ENCODE data around the gene PCNP. TPM values are rescaled to one million over a fixed set of nuclear protein-coding genes. Genes with fewer than 3 reads are reported as not detected.

The PCNP gene
- total and polyA plus RNA-seq, 9 of the 15 experiments (the other 6 are each of a cell fraction or from before 2014, with no cell fraction given) = 54.3 to 170 (median 150) TPM

DNA sequence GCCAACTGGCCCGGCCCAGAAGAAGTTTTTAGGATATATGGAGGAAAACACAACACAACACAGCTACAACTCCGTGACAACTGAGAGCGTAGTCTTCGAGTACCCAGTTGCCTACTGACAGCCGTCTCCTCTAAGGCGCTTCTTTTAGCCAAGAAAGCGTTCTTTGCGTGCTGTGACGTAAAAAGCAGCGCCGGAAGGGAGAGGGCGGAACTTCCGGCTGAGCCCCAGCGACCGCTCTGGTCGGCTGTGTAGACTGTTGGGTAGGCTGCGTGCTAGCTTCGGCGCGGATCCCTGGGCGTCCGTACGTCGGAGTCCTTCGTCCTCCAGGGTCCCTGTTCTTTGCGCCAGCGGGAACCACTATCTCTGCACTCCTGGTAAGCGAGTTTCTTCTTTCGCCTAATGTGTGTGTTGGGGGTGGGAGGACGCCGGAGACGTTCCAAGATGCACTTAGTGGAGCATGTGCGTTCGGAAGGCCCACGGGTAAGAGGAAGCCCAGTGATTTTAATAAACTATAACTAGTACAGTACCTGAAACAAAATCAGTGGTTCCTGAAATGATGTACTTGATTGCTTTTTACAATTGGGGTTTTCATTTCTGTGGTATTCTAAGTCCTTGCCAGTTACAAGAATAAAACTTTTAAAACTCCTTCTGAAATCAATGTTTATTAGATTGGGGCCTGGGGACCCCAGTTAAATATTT is 12.2 kb upstream of the PCNP start, which contains the start of gene TRMT10C (continued):
- TF ChIP-seq, protein P1, sequence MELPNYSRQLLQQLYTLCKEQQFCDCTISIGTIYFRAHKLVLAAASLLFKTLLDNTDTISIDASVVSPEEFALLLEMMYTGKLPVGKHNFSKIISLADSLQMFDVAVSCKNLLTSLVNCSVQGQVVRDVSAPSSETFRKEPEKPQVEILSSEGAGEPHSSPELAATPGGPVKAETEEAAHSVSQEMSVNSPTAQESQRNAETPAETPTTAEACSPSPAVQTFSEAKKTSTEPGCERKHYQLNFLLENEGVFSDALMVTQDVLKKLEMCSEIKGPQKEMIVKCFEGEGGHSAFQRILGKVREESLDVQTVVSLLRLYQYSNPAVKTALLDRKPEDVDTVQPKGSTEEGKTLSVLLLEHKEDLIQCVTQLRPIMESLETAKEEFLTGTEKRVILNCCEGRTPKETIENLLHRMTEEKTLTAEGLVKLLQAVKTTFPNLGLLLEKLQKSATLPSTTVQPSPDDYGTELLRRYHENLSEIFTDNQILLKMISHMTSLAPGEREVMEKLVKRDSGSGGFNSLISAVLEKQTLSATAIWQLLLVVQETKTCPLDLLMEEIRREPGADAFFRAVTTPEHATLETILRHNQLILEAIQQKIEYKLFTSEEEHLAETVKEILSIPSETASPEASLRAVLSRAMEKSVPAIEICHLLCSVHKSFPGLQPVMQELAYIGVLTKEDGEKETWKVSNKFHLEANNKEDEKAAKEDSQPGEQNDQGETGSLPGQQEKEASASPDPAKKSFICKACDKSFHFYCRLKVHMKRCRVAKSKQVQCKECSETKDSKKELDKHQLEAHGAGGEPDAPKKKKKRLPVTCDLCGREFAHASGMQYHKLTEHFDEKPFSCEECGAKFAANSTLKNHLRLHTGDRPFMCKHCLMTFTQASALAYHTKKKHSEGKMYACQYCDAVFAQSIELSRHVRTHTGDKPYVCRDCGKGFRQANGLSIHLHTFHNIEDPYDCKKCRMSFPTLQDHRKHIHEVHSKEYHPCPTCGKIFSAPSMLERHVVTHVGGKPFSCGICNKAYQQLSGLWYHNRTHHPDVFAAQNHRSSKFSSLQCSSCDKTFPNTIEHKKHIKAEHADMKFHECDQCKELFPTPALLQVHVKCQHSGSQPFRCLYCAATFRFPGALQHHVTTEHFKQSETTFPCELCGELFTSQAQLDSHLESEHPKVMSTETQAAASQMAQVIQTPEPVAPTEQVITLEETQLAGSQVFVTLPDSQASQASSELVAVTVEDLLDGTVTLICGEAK (IDR thresholded peaks at IDR 0.05) = peak; percentile 97
- TF ChIP-seq, protein P1 (CRISPR knock-in tag; IDR thresholded peaks at IDR 0.05) = no peak
- TF ChIP-seq ZNF224 (CRISPR knock-in tag; IDR thresholded peaks at IDR 0.05) = no peak
- no peak for TF ChIP-seq GTF2A2 (tag; IDR thresholded peaks at IDR 0.05)
- peak; percentile 24 to 38; a peak in 1 of 4 replicates for TF ChIP-seq NRF1 (conservative IDR thresholded peaks at IDR 0.05 in 1 of 2, IDR thresholded peaks at IDR 0.05 in 1 of 2)
- TF ChIP-seq EP300 (IDR thresholded peaks at IDR 0.05; ENCODE audit: low read length) = 0 out of 2 replicates have a peak, but pooled peaks have one; percentile 29
- TF ChIP-seq ZNF263 (CRISPR knock-in tag; IDR thresholded peaks at IDR 0.05; ENCODE audit: borderline replicate concordance) = no peak
- no peak for TF ChIP-seq XRCC4 (IDR thresholded peaks at IDR 0.05; ENCODE audit: extremely low read depth, insufficient read depth, insufficient read length)
- TF ChIP-seq, protein P2, sequence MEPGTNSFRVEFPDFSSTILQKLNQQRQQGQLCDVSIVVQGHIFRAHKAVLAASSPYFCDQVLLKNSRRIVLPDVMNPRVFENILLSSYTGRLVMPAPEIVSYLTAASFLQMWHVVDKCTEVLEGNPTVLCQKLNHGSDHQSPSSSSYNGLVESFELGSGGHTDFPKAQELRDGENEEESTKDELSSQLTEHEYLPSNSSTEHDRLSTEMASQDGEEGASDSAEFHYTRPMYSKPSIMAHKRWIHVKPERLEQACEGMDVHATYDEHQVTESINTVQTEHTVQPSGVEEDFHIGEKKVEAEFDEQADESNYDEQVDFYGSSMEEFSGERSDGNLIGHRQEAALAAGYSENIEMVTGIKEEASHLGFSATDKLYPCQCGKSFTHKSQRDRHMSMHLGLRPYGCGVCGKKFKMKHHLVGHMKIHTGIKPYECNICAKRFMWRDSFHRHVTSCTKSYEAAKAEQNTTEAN (CRISPR knock-in tag; IDR thresholded peaks at IDR 0.05) = no peak
- TF ChIP-seq NR2F6 (CRISPR knock-in tag; IDR thresholded peaks at IDR 0.05) = no peak
- TF ChIP-seq ZBTB17 (CRISPR knock-in tag; IDR thresholded peaks at IDR 0.05) = no peak
- TF ChIP-seq, protein P3, sequence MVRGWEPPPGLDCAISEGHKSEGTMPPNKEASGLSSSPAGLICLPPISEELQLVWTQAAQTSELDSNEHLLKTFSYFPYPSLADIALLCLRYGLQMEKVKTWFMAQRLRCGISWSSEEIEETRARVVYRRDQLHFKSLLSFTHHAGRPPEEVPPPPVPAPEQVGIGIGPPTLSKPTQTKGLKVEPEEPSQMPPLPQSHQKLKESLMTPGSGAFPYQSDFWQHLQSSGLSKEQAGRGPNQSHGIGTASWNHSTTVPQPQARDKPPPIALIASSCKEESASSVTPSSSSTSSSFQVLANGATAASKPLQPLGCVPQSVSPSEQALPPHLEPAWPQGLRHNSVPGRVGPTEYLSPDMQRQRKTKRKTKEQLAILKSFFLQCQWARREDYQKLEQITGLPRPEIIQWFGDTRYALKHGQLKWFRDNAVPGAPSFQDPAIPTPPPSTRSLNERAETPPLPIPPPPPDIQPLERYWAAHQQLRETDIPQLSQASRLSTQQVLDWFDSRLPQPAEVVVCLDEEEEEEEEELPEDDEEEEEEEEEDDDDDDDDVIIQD (CRISPR knock-in tag; IDR thresholded peaks at IDR 0.05) = no peak
- no peak for TF ChIP-seq ZNF586 (CRISPR knock-in tag; conservative IDR thresholded peaks at IDR 0.05)

All from K562 (cell line).